ENCODE data around the gene ETV2.
A peak's percentile ranks its signal among the peaks of the same experiment; 100 is the strongest.
"Not testable (repeated sequence)": the region's sequence is repeated elsewhere in the genome, so short reads cannot be mapped to it uniquely, and the experiment has no call there.

Gene ETV2

GRCh38 chr19:35641515-35642151, at the start of gene ETV2:
ETV2 (plus strand) TSS chr19:35641745; CDS start chr19:35642461, 716 bp downstream.
- H3K4me3 ChIP-seq (ENCODE audit: low read length), result no peak within 1 kb of the TSS

GRCh38 chr19:35592226-35592625, 49.3 kb upstream of the ETV2 start:
- H3K9ac ChIP-seq (ENCODE audit: low read length), result no peak overlapping the region

More at GRCh38 chr19:35641515-35642151, at the start of gene ETV2:
- Histone ChIP-seq H3K9me3 (ENCODE audit: control insufficient read depth, low read length) (no peaks in the 10 kb centered on the region), H3K9ac (ENCODE audit: low read length) (no peak within 1 kb of the TSS), H3K36me3 (ENCODE audit: control insufficient read depth, insufficient read depth, low read length) (no peaks in the 10 kb centered on the region), H3K4me1 (ENCODE audit: control insufficient read depth, insufficient read depth, low read length) (peaks cover 16% of the 10 kb centered on the region), H3K27me3 (ENCODE audit: control insufficient read depth, insufficient read depth, low read length) (no peaks in the 10 kb centered on the region)

GRCh38 chr19:35595026-35595425, 46.5 kb upstream of the ETV2 start:
- not testable (repeated sequence) for H3K36me3 ChIP-seq (ENCODE audit: control insufficient read depth, insufficient read depth, low read length)

More at GRCh38 chr19:35592226-35592625, 49.3 kb upstream of the ETV2 start:
- H3K4me3 ChIP-seq (ENCODE audit: low read length), result no peak overlapping the region
- H3K4me1 ChIP-seq (ENCODE audit: control insufficient read depth, insufficient read depth, low read length), result no peaks in the 10 kb centered on the region
- no peaks in the 10 kb centered on the region for H3K36me3 ChIP-seq (ENCODE audit: control insufficient read depth, insufficient read depth, low read length)
- no peaks in the 10 kb centered on the region for H3K27me3 ChIP-seq (ENCODE audit: control insufficient read depth, insufficient read depth, low read length)
- no peaks in the 10 kb centered on the region for H3K9me3 ChIP-seq (ENCODE audit: control insufficient read depth, low read length)

GRCh38 chr19:35595928-35596327, 45.6 kb upstream of the ETV2 start:
- Histone ChIP-seq H3K36me3 (ENCODE audit: control insufficient read depth, insufficient read depth, low read length) (no peaks in the 10 kb centered on the region), H3K4me1 (ENCODE audit: control insufficient read depth, insufficient read depth, low read length) (no peaks in the 10 kb centered on the region), H3K9me3 (ENCODE audit: control insufficient read depth, low read length) (no peaks in the 10 kb centered on the region), H3K9ac (ENCODE audit: low read length) (no peak overlapping the region), H3K27me3 (ENCODE audit: control insufficient read depth, insufficient read depth, low read length) (no peaks in the 10 kb centered on the region), H3K4me3 (ENCODE audit: low read length) (no peak overlapping the region)

More at GRCh38 chr19:35595026-35595425, 46.5 kb upstream of the ETV2 start:
- H3K4me1 ChIP-seq (ENCODE audit: control insufficient read depth, insufficient read depth, low read length); H3K4me3 ChIP-seq (ENCODE audit: low read length); H3K9ac ChIP-seq (ENCODE audit: low read length); H3K27me3 ChIP-seq (ENCODE audit: control insufficient read depth, insufficient read depth, low read length); H3K9me3 ChIP-seq (ENCODE audit: control insufficient read depth, low read length): not testable (repeated sequence)

- Histone ChIP-seq H3K36me3 (ENCODE audit: control insufficient read depth, insufficient read depth, low read length) (no peaks in the 10 kb centered on the region), H3K4me1 (ENCODE audit: control insufficient read depth, insufficient read depth, low read length) (no peaks in the 10 kb centered on the region), H3K9ac (ENCODE audit: low read length) (no peak overlapping the region), H3K4me3 (ENCODE audit: low read length) (no peak overlapping the region), H3K27me3 (ENCODE audit: control insufficient read depth, insufficient read depth, low read length) (no peaks in the 10 kb centered on the region), H3K9me3 (ENCODE audit: control insufficient read depth, low read length) (no peaks in the 10 kb centered on the region)
Observed at GRCh38 chr19:35596366-35596999, 45.1 kb upstream of the ETV2 start.

- no peaks in the 10 kb centered on the region for H3K9me3 ChIP-seq (ENCODE audit: control insufficient read depth, low read length)
- H3K36me3 ChIP-seq (ENCODE audit: control insufficient read depth, insufficient read depth, low read length), result no peaks in the 10 kb centered on the region
- peaks cover 6% of the 10 kb centered on the region for H3K4me1 ChIP-seq (ENCODE audit: control insufficient read depth, insufficient read depth, low read length)
- H3K4me3 ChIP-seq (ENCODE audit: low read length), result no peak overlapping the region
- no peak overlapping the region for H3K9ac ChIP-seq (ENCODE audit: low read length)
- H3K27me3 ChIP-seq (ENCODE audit: control insufficient read depth, insufficient read depth, low read length), result no peaks in the 10 kb centered on the region
Observed at GRCh38 chr19:35601971-35602370, 39.6 kb upstream of the ETV2 start.

- H3K9me3 ChIP-seq (ENCODE audit: control insufficient read depth, low read length); H3K4me1 ChIP-seq (ENCODE audit: control insufficient read depth, insufficient read depth, low read length); H3K36me3 ChIP-seq (ENCODE audit: control insufficient read depth, insufficient read depth, low read length); H3K4me3 ChIP-seq (ENCODE audit: low read length); H3K27me3 ChIP-seq (ENCODE audit: control insufficient read depth, insufficient read depth, low read length); H3K9ac ChIP-seq (ENCODE audit: low read length): not testable (repeated sequence)
Observed at GRCh38 chr19:35604436-35604835, 37.1 kb upstream of the ETV2 start.

- H3K4me1 ChIP-seq (ENCODE audit: control insufficient read depth, insufficient read depth, low read length); H3K36me3 ChIP-seq (ENCODE audit: control insufficient read depth, insufficient read depth, low read length); H3K9ac ChIP-seq (ENCODE audit: low read length): not testable (repeated sequence)
Observed at GRCh38 chr19:35607170-35607569, 34.4 kb upstream of the ETV2 start.

GRCh38 chr19:35607661-35608060, 33.9 kb upstream of the ETV2 start:
- H3K4me1 ChIP-seq (ENCODE audit: control insufficient read depth, insufficient read depth, low read length), result peaks cover 13% of the 10 kb centered on the region
- no peak overlapping the region for H3K9ac ChIP-seq (ENCODE audit: low read length)
- H3K4me3 ChIP-seq (ENCODE audit: low read length), result no peak overlapping the region
- H3K27me3 ChIP-seq (ENCODE audit: control insufficient read depth, insufficient read depth, low read length), result no peaks in the 10 kb centered on the region
- no peaks in the 10 kb centered on the region for H3K9me3 ChIP-seq (ENCODE audit: control insufficient read depth, low read length)
- no peaks in the 10 kb centered on the region for H3K36me3 ChIP-seq (ENCODE audit: control insufficient read depth, insufficient read depth, low read length)

More at GRCh38 chr19:35607170-35607569, 34.4 kb upstream of the ETV2 start:
- not testable (repeated sequence) for H3K9me3 ChIP-seq (ENCODE audit: control insufficient read depth, low read length); H3K27me3 ChIP-seq (ENCODE audit: control insufficient read depth, insufficient read depth, low read length); H3K4me3 ChIP-seq (ENCODE audit: low read length)

GRCh38 chr19:35608251-35608650, 33.3 kb upstream of the ETV2 start:
- no peaks in the 10 kb centered on the region for H3K9me3 ChIP-seq (ENCODE audit: control insufficient read depth, low read length)
- no peak overlapping the region for H3K9ac ChIP-seq (ENCODE audit: low read length)
- no peaks in the 10 kb centered on the region for H3K36me3 ChIP-seq (ENCODE audit: control insufficient read depth, insufficient read depth, low read length)
- peaks cover 18% of the 10 kb centered on the region for H3K4me1 ChIP-seq (ENCODE audit: control insufficient read depth, insufficient read depth, low read length)
- no peak overlapping the region for H3K4me3 ChIP-seq (ENCODE audit: low read length)
- no peaks in the 10 kb centered on the region for H3K27me3 ChIP-seq (ENCODE audit: control insufficient read depth, insufficient read depth, low read length)

- no peaks in the 10 kb centered on the region for H3K9me3 ChIP-seq (ENCODE audit: control insufficient read depth, low read length)
- H3K36me3 ChIP-seq (ENCODE audit: control insufficient read depth, insufficient read depth, low read length), result no peaks in the 10 kb centered on the region
- H3K9ac ChIP-seq (ENCODE audit: low read length), result no peak overlapping the region
- no peak overlapping the region for H3K4me3 ChIP-seq (ENCODE audit: low read length)
- peaks cover 16% of the 10 kb centered on the region for H3K4me1 ChIP-seq (ENCODE audit: control insufficient read depth, insufficient read depth, low read length)
- H3K27me3 ChIP-seq (ENCODE audit: control insufficient read depth, insufficient read depth, low read length), result no peaks in the 10 kb centered on the region
Observed at GRCh38 chr19:35609851-35610353, 31.6 kb upstream of the ETV2 start.

- Histone ChIP-seq H3K27me3 (ENCODE audit: control insufficient read depth, insufficient read depth, low read length) (no peaks in the 10 kb centered on the region), H3K4me3 (ENCODE audit: low read length) (peak overlapping the region; percentile 66), H3K36me3 (ENCODE audit: control insufficient read depth, insufficient read depth, low read length) (no peaks in the 10 kb centered on the region), H3K9me3 (ENCODE audit: control insufficient read depth, low read length) (no peaks in the 10 kb centered on the region), H3K9ac (ENCODE audit: low read length) (peak overlapping the region; percentile 95), H3K4me1 (ENCODE audit: control insufficient read depth, insufficient read depth, low read length) (peaks cover 13% of the 10 kb centered on the region)
Observed at GRCh38 chr19:35612224-35612558, 29.4 kb upstream of the ETV2 start.
